Natural killer cell (primary cell): ENCODE data around the gene UBASH3B. TPM values are rescaled to one million over a fixed set of nuclear protein-coding genes. Genes with fewer than 3 reads are reported as not detected.

ENCODE experiments used
- ATAC-seq, 3 donors: fragments of 150-1000 bp in 2 of 3; fragments of 200-7000 bp in 1 of 3; cut with Tn5 transposase; 1 replicate in 1 of 3; 2 replicates in 2 of 3; pipeline ENCODE4 v1.10.0; 2021; ENCODE audit warnings: mild to moderate bottlenecking in 2 of 3, moderate library complexity in 2 of 3
- DNase-seq, 2 donors: peaks; one replicate each; pipeline versions ENCODE4 v3.0.0 to v3.0.0-alpha.2; 2013 to 2021; ENCODE audit warnings: mixed read lengths in 1 of 2
- H3K27ac ChIP-seq: one replicate; pipeline ENCODE4 v1.5.1; 2013; ENCODE audit warnings: mild to moderate bottlenecking, low read length
- H3K27me3 ChIP-seq: one replicate; pipeline ENCODE4 v1.6.1; 2013; ENCODE audit warnings: low read length; ENCODE audit not compliant: control insufficient read depth, insufficient read depth
- H3K36me3 ChIP-seq: one replicate; pipeline ENCODE4 v1.6.1; 2013; ENCODE audit warnings: low read length; ENCODE audit not compliant: control insufficient read depth, insufficient read depth
- H3K4me1 ChIP-seq: one replicate; pipeline ENCODE4 v1.6.1; 2013; ENCODE audit warnings: low read length; ENCODE audit not compliant: control insufficient read depth, insufficient read depth
- H3K4me3 ChIP-seq: one replicate; pipeline ENCODE4 v1.5.1; 2013; ENCODE audit warnings: low read length
- H3K9me3 ChIP-seq: one replicate; pipeline ENCODE4 v1.6.1; 2013; ENCODE audit warnings: low read length; ENCODE audit not compliant: control insufficient read depth, insufficient read depth
- H3K27ac Mint-ChIP-seq, 2 donors: one replicate each; pipeline ENCODE4 v1.8.0; 2022; ENCODE audit warnings: mild to moderate bottlenecking in 2 of 2, mixed read lengths in 2 of 2, moderate library complexity in 1 of 2
- H3K27me3 Mint-ChIP-seq, 2 donors: one replicate each; pipeline ENCODE4 v1.8.0; 2022; ENCODE audit warnings: low read depth in 2 of 2, mixed read lengths in 2 of 2
- H3K36me3 Mint-ChIP-seq: one replicate; pipeline ENCODE4 v1.8.0; 2022; ENCODE audit warnings: mixed read lengths
- H3K4me1 Mint-ChIP-seq, 2 donors: one replicate each; pipeline ENCODE4 v1.8.0; 2022; ENCODE audit warnings: mixed read lengths in 2 of 2
- H3K4me3 Mint-ChIP-seq: one replicate; pipeline ENCODE4 v1.8.0; 2022; ENCODE audit warnings: mild to moderate bottlenecking, moderate library complexity, mixed read lengths
- H3K9me3 Mint-ChIP-seq, 2 donors: one replicate each; pipeline ENCODE4 v1.8.0; 2022; ENCODE audit warnings: mixed read lengths in 2 of 2
- WGBS: methylation state at CpG from one replicate; pipeline ENCODE4 v1.1.7; 2013; ENCODE audit warnings: missing lambda C conversion rate; ENCODE audit not compliant: insufficient coverage; 5-methylcytosine and 5-hydroxymethylcytosine counted together
- intact Hi-C: fragments of 100-400 bp; cut with micrococcal nuclease; formaldehyde crosslinking; loops from one replicate; pipeline ENCODE4 v1.14.2; 2022
- total RNA-seq, 4 donors: library from RNA; stranded (reverse); fragments of 120-200 nt in 1 of 4; gene quantifications; one replicate each; pipeline versions ENCODE4 v1.2.3 to v1.2.4, GENCODE V29; 2013 to 2022
- TF ChIP-seq, protein P1 (sequence below): fragments of 200-600 bp; IDR thresholded peaks from one replicate; pipeline ENCODE4 v1.8.0; 2022; ENCODE audit warnings: antibody characterized with exemption

The UBASH3B gene
- total RNA-seq, 3 donors from 2014 or later (not counting 1 experiment from before 2014, with no cell fraction given): 28.7 to 33.9 (median 33.5) TPM

DNA sequence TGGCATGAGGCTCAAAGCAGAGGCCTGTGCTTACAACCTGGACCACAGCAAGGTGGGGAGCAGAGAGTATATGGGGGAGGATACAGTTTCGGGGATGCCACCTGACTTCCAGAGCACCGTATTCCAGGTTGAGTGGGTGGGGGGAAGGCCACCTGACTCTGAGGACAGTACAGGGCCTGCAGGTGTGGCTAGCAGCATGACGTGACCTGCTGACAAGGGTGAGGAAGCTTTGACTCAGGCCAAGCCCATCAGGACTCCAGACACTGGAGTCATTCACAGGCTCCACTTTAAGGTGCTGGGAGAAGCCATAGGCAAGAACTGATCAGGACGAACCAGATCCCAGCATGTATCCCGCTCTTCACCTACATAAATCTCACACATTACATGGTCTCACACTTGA is 148.2 kb downstream of the UBASH3B start:
- H3K27ac Mint-ChIP-seq: peak overlapping the region in 1 of 2 donors; percentile 84
- peaks cover 12% of the 10 kb centered on the region for H3K36me3 Mint-ChIP-seq
- H3K4me1 Mint-ChIP-seq: peaks cover 24 to 33% of the 10 kb centered on the region in 2 donors
- Histone ChIP-seq H3K4me1 (peaks cover 15% of the 10 kb centered on the region), H3K4me3 (no peak overlapping the region), H3K27me3 (no peaks in the 10 kb centered on the region), H3K36me3 (peaks cover 22% of the 10 kb centered on the region), H3K9me3 (no peaks in the 10 kb centered on the region), H3K27ac (no peak overlapping the region)
- ATAC-seq (no peak), DNase-seq (no peak)
- TF ChIP-seq, protein P1, sequence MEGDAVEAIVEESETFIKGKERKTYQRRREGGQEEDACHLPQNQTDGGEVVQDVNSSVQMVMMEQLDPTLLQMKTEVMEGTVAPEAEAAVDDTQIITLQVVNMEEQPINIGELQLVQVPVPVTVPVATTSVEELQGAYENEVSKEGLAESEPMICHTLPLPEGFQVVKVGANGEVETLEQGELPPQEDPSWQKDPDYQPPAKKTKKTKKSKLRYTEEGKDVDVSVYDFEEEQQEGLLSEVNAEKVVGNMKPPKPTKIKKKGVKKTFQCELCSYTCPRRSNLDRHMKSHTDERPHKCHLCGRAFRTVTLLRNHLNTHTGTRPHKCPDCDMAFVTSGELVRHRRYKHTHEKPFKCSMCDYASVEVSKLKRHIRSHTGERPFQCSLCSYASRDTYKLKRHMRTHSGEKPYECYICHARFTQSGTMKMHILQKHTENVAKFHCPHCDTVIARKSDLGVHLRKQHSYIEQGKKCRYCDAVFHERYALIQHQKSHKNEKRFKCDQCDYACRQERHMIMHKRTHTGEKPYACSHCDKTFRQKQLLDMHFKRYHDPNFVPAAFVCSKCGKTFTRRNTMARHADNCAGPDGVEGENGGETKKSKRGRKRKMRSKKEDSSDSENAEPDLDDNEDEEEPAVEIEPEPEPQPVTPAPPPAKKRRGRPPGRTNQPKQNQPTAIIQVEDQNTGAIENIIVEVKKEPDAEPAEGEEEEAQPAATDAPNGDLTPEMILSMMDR: no peak
- H3K9me3 Mint-ChIP-seq: no peaks in the 10 kb centered on the region
- no peak overlapping the region for H3K4me3 Mint-ChIP-seq
- H3K27me3 Mint-ChIP-seq: no peaks in the 10 kb centered on the region
- intact Hi-C loops: no loop called here
- 89% methylated on average over 4 of the region's 5 CpGs for WGBS

GRCh38 chr11:122804161-122804560 is 148.6 kb downstream of the UBASH3B start:
- no peak overlapping the region for H3K4me3 Mint-ChIP-seq
- no peaks in the 10 kb centered on the region for H3K9me3 Mint-ChIP-seq
- H3K4me3 ChIP-seq: no peak overlapping the region
- peaks cover 18% of the 10 kb centered on the region for H3K4me1 ChIP-seq
- H3K27me3 ChIP-seq: no peaks in the 10 kb centered on the region
- peak overlapping the region in 1 of 2 donors; percentile 84 for H3K27ac Mint-ChIP-seq
- no peak for DNase-seq
- intact Hi-C loops: no loop called here
- peaks cover 19% of the 10 kb centered on the region for H3K36me3 ChIP-seq
- no peak overlapping the region for H3K27ac ChIP-seq
- no peaks in the 10 kb centered on the region for H3K27me3 Mint-ChIP-seq
- no peaks in the 10 kb centered on the region for H3K9me3 ChIP-seq
- peaks cover 26 to 35% of the 10 kb centered on the region in 2 donors for H3K4me1 Mint-ChIP-seq
- no peak for ATAC-seq
- WGBS: 87% methylated on average over 4 of the region's 4 CpGs
- TF ChIP-seq, protein P1: no peak
- peaks cover 12% of the 10 kb centered on the region for H3K36me3 Mint-ChIP-seq

- H3K36me3 Mint-ChIP-seq: peaks cover 12% of the 10 kb centered on the region
- peak overlapping the region in 1 of 2 donors; percentile 47 for H3K27ac Mint-ChIP-seq
- no peaks in the 10 kb centered on the region for H3K27me3 Mint-ChIP-seq
- intact Hi-C loops: no loop called here
- Histone ChIP-seq H3K4me1 (peaks cover 19% of the 10 kb centered on the region), H3K36me3 (peaks cover 17% of the 10 kb centered on the region), H3K27ac (no peak overlapping the region), H3K9me3 (no peaks in the 10 kb centered on the region), H3K27me3 (no peaks in the 10 kb centered on the region), H3K4me3 (no peak overlapping the region)
- DNase-seq (no peak), ATAC-seq (no peak)
- WGBS: 86% methylated on average over 6 of the region's 6 CpGs
- no peak overlapping the region for H3K4me3 Mint-ChIP-seq
- TF ChIP-seq, protein P1: no peak
- H3K9me3 Mint-ChIP-seq: no peaks in the 10 kb centered on the region
- peaks cover 29 to 35% of the 10 kb centered on the region in 2 donors for H3K4me1 Mint-ChIP-seq
Observed at GRCh38 chr11:122804796-122805195, 149.3 kb downstream of the UBASH3B start.
